Fibroblast of lung (primary cell): ENCODE results near the gene SLC9A5.

ENCODE experiments used
- CTCF ChIP-seq, 2 donors: IDR thresholded peaks in 1 of 2; conservative IDR thresholded peaks in 1 of 2; 1 replicate in 1 of 2; 2 replicates in 1 of 2; pipeline ENCODE4 v1.5.1; 2011 to 2012; ENCODE audit warnings: low read length in 2 of 2, control low read depth in 1 of 2, inconsistent platforms in 1 of 2, low read depth in 1 of 2, mild to moderate bottlenecking in 1 of 2
- EZH2 ChIP-seq: IDR thresholded peaks from 2 replicates; pipeline ENCODE4 v1.5.1; 2012; ENCODE audit warnings: low read length, control low read depth, mild to moderate bottlenecking; ENCODE audit errors: missing control alignments

- TF ChIP-seq CTCF (conservative IDR thresholded peaks at IDR 0.05 in 1 of 2, IDR thresholded peaks at IDR 0.05 in 1 of 2; ENCODE audit: low read depth in 1 of 2, low read length in 2 of 2): no peak
- TF ChIP-seq EZH2: no peak
Measured at GRCh38 chr16:67311607-67312488, 63.1 kb downstream of the SLC9A5 start.
